Suprapubic skin (tissue), 4 donors: ENCODE results near the gene TCF7. TPM values are rescaled to one million over a fixed set of nuclear protein-coding genes. Genes with fewer than 3 reads are reported as not detected.

Experiments
- DNase-seq, 2 donors: peaks; one replicate each; pipeline ENCODE4 v3.0.0-alpha.2; 2019; ENCODE audit warnings: low spot score in 2 of 2
- H3K27ac ChIP-seq: fragments of 200-600 bp; sonication (generic); one replicate; pipeline ENCODE4 v1.5.1; 2019
- H3K27me3 ChIP-seq: fragments of 200-600 bp; sonication (generic); one replicate; pipeline ENCODE4 v1.5.1; 2019
- H3K36me3 ChIP-seq: fragments of 200-600 bp; sonication (generic); one replicate; pipeline ENCODE4 v1.5.1; 2019
- H3K4me1 ChIP-seq: fragments of 200-600 bp; sonication (generic); one replicate; pipeline ENCODE4 v1.5.1; 2019
- H3K4me3 ChIP-seq: fragments of 200-600 bp; sonication (generic); one replicate; pipeline ENCODE4 v1.5.1; 2019; ENCODE audit warnings: mild to moderate bottlenecking
- H3K9me3 ChIP-seq: fragments of 200-600 bp; sonication (generic); one replicate; pipeline ENCODE4 v1.5.1; 2019
- EP300 ChIP-seq: sonication (generic); formaldehyde crosslinking; IDR thresholded peaks from one replicate; pipeline ENCODE4 v1.6.1; 2017; ENCODE audit warnings: antibody characterized with exemption
- POLR2A ChIP-seq, 2 donors: fragments of 450-650 bp; IDR thresholded peaks; one replicate each; pipeline ENCODE4 v1.6.1; 2017; ENCODE audit warnings: antibody characterized with exemption in 2 of 2, mild to moderate bottlenecking in 2 of 2, moderate library complexity in 2 of 2
- POLR2AphosphoS5 ChIP-seq, 3 donors: sonication (generic); formaldehyde crosslinking; IDR thresholded peaks; one replicate each; pipeline ENCODE4 v1.6.1; 2017; ENCODE audit warnings: antibody characterized with exemption in 3 of 3
- WGBS: methylation state at CpG from one replicate; pipeline ENCODE4 v1.1.5; 2018; 5-methylcytosine and 5-hydroxymethylcytosine counted together
- total RNA-seq, 4 donors: library from RNA; depleted of rRNA; stranded (reverse); fragments of >200 nt; gene quantifications; one replicate each; pipeline ENCODE4 v1.1.0, GENCODE V29; 2016
- TF ChIP-seq, protein P1 (sequence below), 2 donors: fragments of 200-600 bp in 1 of 2; fragments of 450-650 bp in 1 of 2; sonication (generic) in 1 of 2; IDR thresholded peaks; one replicate each; pipeline ENCODE4 v1.5.1; 2016 to 2019; ENCODE audit warnings: antibody characterized with exemption in 2 of 2, mild to moderate bottlenecking in 1 of 2, moderate library complexity in 1 of 2

TCF7 gene
- total RNA-seq, 4 donors from 2014 or later = 2.9 to 7.2 (median 4.9) TPM

DNA sequence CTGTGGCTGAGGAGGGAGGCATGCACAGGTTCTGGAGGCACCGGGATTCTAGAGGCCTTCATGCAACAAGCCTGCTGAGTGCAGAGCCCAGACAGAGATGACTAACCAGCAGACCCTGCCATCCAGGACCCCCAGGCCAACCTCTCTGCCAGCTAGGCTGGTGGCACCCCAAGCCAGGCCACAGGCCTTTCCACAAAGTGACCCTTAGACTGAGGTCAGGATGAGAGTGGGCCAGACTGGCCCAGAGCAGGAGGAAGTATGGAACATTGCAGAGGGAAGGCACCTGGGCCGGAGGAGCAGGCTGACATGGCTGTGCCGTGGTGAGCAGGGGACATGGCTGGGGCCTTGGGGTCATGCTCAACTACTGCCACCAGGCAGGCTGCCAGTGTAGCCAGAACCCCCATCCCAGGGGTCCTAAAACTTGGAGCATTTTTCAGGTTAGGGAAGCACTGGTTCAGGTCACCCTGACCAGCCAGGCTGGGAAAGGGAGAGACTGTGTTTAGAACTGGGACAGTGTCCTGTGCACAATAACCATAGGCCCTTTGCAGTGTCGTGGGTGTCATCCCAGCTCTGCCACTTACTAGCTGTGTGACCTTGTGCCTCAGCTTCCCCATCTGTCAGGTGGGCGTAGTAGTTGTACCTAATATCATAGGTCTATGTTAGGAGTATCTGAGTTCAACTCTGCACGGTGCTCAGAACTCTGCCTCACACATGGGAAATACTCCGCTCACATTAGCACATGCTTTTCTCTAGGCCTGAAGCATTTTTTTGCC is 17.3 kb downstream of the TCF7 start:
- Histone ChIP-seq H3K36me3 (peaks cover 51% of the 10 kb centered on the region), H3K9me3 (no peaks in the 10 kb centered on the region), H3K4me1 (peaks cover 27% of the 10 kb centered on the region), H3K4me3 (no peak overlapping the region), H3K27me3 (no peaks in the 10 kb centered on the region), H3K27ac (no peak overlapping the region)
- no peak for TF ChIP-seq EP300
- TF ChIP-seq, protein P1, sequence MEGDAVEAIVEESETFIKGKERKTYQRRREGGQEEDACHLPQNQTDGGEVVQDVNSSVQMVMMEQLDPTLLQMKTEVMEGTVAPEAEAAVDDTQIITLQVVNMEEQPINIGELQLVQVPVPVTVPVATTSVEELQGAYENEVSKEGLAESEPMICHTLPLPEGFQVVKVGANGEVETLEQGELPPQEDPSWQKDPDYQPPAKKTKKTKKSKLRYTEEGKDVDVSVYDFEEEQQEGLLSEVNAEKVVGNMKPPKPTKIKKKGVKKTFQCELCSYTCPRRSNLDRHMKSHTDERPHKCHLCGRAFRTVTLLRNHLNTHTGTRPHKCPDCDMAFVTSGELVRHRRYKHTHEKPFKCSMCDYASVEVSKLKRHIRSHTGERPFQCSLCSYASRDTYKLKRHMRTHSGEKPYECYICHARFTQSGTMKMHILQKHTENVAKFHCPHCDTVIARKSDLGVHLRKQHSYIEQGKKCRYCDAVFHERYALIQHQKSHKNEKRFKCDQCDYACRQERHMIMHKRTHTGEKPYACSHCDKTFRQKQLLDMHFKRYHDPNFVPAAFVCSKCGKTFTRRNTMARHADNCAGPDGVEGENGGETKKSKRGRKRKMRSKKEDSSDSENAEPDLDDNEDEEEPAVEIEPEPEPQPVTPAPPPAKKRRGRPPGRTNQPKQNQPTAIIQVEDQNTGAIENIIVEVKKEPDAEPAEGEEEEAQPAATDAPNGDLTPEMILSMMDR (IDR thresholded peaks at IDR 0.05) = no peak
- TF ChIP-seq POLR2AphosphoS5 (IDR thresholded peaks at IDR 0.05) = no peak
- 83% methylated on average over 5 of the region's 7 CpGs for WGBS
- no peak for DNase-seq

DNA sequence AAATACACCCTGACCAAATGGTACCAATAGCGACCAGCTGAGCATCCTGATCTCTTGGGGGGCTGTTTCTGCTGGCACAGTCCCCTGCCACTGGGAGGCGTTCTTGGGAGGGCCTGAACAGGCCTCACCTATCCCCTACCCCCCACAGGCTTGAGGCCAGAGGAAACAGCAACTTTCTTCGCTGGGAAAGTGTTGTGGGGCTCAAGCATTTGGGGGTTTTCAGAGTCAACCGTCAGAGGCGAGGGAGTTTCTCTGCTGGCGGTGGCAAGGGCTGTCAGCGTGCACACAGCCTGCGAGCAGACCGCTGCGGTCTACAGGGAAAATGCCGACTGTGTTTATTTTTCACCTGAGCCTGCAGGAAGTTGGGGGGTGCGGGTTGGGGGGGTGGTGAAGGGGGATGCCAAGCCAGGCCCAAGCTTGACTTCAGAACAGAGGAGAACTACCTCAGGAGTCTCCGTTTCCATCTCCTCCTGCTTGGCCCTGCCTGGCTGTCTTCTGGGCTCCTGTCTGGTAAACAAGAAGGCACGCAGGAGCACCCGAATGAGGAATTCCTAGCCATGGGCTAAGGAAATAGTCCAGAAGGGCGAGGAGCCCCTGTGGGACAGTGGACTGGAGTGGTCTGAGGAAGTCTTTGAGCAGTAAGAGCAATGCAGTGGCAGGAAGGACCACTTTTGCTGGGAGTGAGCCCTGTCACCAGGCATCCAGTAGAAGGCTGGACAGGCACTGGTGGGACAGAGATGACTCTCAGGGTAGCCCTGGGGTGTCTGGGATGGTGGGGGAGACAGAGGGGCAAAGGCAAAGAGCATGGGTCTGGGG is 18.1 kb downstream of the TCF7 start:
- peak; percentile 36 to 54 for DNase-seq
- 69% methylated on average over 16 of the region's 16 CpGs for WGBS
- no peak overlapping the region for H3K27ac ChIP-seq

DNA sequence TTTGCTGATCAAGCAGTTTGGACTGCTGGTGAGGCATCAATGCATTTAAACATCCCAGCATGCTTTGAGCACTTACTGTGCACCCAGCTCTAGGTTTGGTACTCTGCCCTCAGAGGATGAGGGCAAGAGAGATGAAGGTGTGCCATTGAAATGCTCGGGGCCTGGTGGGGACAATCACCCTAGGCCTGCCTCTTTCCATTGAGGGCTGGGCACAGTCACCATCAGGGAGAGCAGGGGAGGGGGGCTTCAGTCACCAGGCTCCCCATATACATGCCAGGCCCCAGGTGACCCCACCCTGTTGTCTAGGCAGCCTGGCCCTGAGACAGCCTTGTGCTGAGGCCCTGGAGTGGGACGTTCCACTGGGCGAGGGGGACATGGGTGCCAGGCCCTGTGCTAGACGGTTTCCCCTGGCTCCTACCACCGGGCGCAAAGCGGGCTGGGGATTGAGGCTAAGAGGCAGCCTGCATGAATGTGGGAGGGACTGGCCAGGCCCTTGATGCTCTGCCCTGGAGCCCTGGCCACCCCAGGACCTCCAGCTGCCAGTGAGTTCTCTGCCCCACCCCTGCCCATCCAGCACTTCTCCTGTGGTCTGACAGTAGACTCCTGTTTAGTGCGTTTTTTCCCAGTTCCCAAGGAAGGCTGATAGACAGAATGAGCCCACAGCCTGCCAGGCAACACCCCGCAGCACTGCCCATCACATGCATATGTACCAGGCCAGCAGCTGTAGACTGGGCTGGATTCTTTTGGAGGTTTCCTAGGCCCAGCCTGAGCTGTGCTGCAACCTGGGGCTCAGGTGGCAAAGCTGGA is 18.9 kb downstream of the TCF7 start:
- WGBS = 77% methylated on average over 3 of the region's 9 CpGs
- peak; percentile 57 to 68 for DNase-seq
- Histone ChIP-seq H3K9me3 (no peaks in the 10 kb centered on the region), H3K36me3 (peaks cover 54% of the 10 kb centered on the region), H3K27ac (no peak overlapping the region), H3K4me1 (peaks cover 18% of the 10 kb centered on the region), H3K4me3 (no peak overlapping the region), H3K27me3 (no peaks in the 10 kb centered on the region)
- TF ChIP-seq, protein P1 (IDR thresholded peaks at IDR 0.05) = no peak
- TF ChIP-seq POLR2AphosphoS5 (IDR thresholded peaks at IDR 0.05) (no peak), POLR2A (IDR thresholded peaks at IDR 0.05) (no peak)

More for the DNA sequence above, 18.1 kb downstream of the TCF7 start:
- no peak for TF ChIP-seq POLR2A (IDR thresholded peaks at IDR 0.05)
- no peak for TF ChIP-seq EP300
- TF ChIP-seq, protein P1 (IDR thresholded peaks at IDR 0.05) = no peak
- TF ChIP-seq POLR2AphosphoS5 (IDR thresholded peaks at IDR 0.05) = no peak
- no peaks in the 10 kb centered on the region for H3K27me3 ChIP-seq
- no peak overlapping the region for H3K4me3 ChIP-seq
- H3K36me3 ChIP-seq = peaks cover 54% of the 10 kb centered on the region
- H3K4me1 ChIP-seq = peaks cover 24% of the 10 kb centered on the region
- H3K9me3 ChIP-seq = no peaks in the 10 kb centered on the region

DNA sequence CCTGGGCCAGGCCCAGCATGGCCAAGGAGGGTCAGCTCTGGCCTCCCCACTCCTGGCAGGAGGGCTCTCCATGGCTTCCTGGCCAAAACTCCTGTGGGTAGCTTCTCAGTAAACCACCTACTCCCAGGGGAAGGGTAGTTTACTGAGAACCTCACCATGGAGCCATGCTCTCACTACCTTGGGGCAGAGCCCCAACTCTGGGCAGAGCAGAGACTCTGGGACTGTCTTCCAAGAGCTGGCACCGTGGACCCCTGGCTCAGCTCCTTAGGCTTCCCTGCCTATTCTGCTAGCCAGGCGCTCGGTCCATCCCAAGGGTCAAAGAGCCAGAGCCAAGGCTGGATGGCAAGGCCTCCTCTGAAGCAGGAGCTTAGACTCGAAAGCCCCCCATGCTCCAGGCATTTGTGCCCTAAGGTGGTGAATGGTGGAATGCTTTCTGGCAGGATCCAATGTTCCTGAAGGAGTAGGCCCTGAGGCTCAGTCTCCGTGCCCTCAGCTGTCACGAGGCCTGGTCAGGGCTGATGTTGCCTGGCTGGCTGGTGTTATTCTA is 19.6 kb downstream of the TCF7 start:
- WGBS = 65% methylated on average over 4 of the region's 6 CpGs
- Histone ChIP-seq H3K4me3 (no peak overlapping the region), H3K27ac (no peak overlapping the region), H3K27me3 (no peaks in the 10 kb centered on the region), H3K4me1 (peaks cover 18% of the 10 kb centered on the region), H3K9me3 (no peaks in the 10 kb centered on the region), H3K36me3 (peaks cover 50% of the 10 kb centered on the region)
- DNase-seq = peak; percentile 35 to 56
- TF ChIP-seq POLR2AphosphoS5 (IDR thresholded peaks at IDR 0.05) = no peak

DNA sequence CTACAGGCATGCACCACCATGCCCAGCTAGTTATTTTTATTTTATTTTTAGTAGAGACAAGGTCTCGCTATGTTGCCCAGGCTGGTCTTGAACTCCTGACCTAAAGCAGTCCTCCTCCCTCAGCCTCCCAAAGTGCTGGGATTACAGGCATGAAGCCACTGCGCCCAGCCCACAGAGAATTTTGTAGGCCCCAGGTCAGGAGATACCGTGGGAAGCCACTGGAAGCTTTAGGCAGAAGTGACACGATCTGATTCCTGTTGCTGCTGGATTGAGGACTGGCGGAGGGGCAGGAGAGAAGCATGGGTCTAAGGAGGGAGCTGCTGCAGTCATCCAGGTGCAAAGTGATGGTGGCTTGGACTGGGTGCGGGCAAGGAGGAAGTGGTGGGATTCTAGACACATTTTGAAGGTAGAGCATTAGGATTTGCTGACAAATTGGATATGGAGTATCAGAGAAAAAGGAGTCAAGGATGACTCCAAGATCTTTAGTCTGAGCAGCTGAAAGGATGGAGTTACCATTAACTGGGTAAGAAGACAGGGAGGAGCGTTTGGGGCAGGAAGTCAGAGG is 20.7 kb downstream of the TCF7 start:
- peak in 1 of 2 donors; percentile 67 for DNase-seq
- TF ChIP-seq POLR2A (IDR thresholded peaks at IDR 0.05) (no peak), POLR2AphosphoS5 (IDR thresholded peaks at IDR 0.05) (no peak), EP300 (no peak)
- TF ChIP-seq, protein P1 (IDR thresholded peaks at IDR 0.05) = no peak
- Histone ChIP-seq H3K36me3 (peaks cover 49% of the 10 kb centered on the region), H3K27ac (no peak overlapping the region), H3K4me1 (peaks cover 19% of the 10 kb centered on the region), H3K9me3 (no peaks in the 10 kb centered on the region), H3K27me3 (no peaks in the 10 kb centered on the region), H3K4me3 (no peak overlapping the region)
- WGBS = 92% methylated on average over 7 of the region's 7 CpGs
